Lung (tissue), 12 donors: ENCODE data around the gene FOXJ2. TPM values are rescaled to one million over a fixed set of nuclear protein-coding genes. Genes with fewer than 3 reads are reported as not detected.

Source experiments
- ATAC-seq: fragments of 200-7000 bp; cut with Tn5 transposase; one replicate; pipeline ENCODE4 v1.9.1; 2020; ENCODE audit warnings: moderate number of reproducible peaks; ENCODE audit not compliant: insufficient read depth, low FRiP score
- DNase-seq, 3 donors: peaks; one replicate each; pipeline ENCODE4 v3.0.0-alpha.2; 2013 to 2017
- H3K27ac ChIP-seq, 2 donors: one replicate each; pipeline ENCODE4 v1.5.1; 2013; ENCODE audit warnings: mild to moderate bottlenecking in 2 of 2, moderate library complexity in 2 of 2, control low read depth in 1 of 2, inconsistent platforms in 1 of 2, low read depth in 1 of 2, low read length in 1 of 2
- H3K27me3 ChIP-seq, 3 donors: one replicate each; pipeline ENCODE4 v1.5.1; 2013; ENCODE audit warnings: low read length in 2 of 3; ENCODE audit not compliant: control insufficient read depth in 3 of 3, insufficient read depth in 3 of 3
- H3K36me3 ChIP-seq, 4 donors: one replicate each; pipeline ENCODE4 v1.5.1; 2013; ENCODE audit warnings: low read length in 4 of 4, mild to moderate bottlenecking in 1 of 4, moderate library complexity in 1 of 4; ENCODE audit not compliant: control insufficient read depth in 4 of 4, insufficient read depth in 4 of 4
- H3K4me1 ChIP-seq, 5 donors: one replicate each; pipeline ENCODE4 v1.5.1; 2013; ENCODE audit warnings: low read length in 5 of 5, mild to moderate bottlenecking in 2 of 5, moderate library complexity in 1 of 5; ENCODE audit not compliant: control insufficient read depth in 5 of 5, insufficient read depth in 5 of 5
- H3K4me3 ChIP-seq: one replicate; pipeline ENCODE4 v1.5.1; 2013; ENCODE audit warnings: mild to moderate bottlenecking, control low read depth, moderate library complexity
- H3K9ac ChIP-seq, 2 donors: one replicate each; pipeline ENCODE4 v1.5.1; 2013; ENCODE audit warnings: low read length in 2 of 2, control low read depth in 1 of 2; ENCODE audit not compliant: insufficient read depth in 1 of 2
- H3K9me3 ChIP-seq, 4 donors: one replicate each; pipeline ENCODE4 v1.5.1; 2013; ENCODE audit warnings: low read length in 3 of 4, mild to moderate bottlenecking in 1 of 4, moderate library complexity in 1 of 4; ENCODE audit not compliant: control insufficient read depth in 4 of 4, insufficient read depth in 3 of 4
- WGBS, 2 donors: extraction: QIAGEN DNeasy Blood & Tissue Kit; methylation state at CpG; one replicate each; pipeline ENCODE4 v1.1.7; 2013; 5-methylcytosine and 5-hydroxymethylcytosine counted together
- polyA plus RNA-seq, 2 donors: library from polyadenylated mRNA; stranded (reverse); fragments of 200-250 nt; gene quantifications; one replicate each; pipeline ENCODE4 v1.2.1, GENCODE V29; 2013
- total RNA-seq, 2 donors: library from RNA; depleted of rRNA in 1 of 2; stranded (reverse); fragments of >200 nt in 1 of 2; gene quantifications; one replicate each; pipeline ENCODE4 v1.2.1, GENCODE V29; 2014 to 2021
- TF ChIP-seq, protein P1 (sequence below): IDR thresholded peaks from 2 replicates; pipeline ENCODE4 v1.5.1; 2012; ENCODE audit warnings: mild to moderate bottlenecking; ENCODE audit errors: control extremely low read depth, extremely low read depth
- donor health status: control.
- donor health status: control.
- donor health status: Bipolar disorder and iron deficiency.
- donor health status: healthy.
- donor health status: DM: yes; HTN: yes; CAD: no.

The FOXJ2 gene
- total and polyA plus RNA-seq, 4 donors = 8.3 to 16.7 (median 11.8) TPM

DNA sequence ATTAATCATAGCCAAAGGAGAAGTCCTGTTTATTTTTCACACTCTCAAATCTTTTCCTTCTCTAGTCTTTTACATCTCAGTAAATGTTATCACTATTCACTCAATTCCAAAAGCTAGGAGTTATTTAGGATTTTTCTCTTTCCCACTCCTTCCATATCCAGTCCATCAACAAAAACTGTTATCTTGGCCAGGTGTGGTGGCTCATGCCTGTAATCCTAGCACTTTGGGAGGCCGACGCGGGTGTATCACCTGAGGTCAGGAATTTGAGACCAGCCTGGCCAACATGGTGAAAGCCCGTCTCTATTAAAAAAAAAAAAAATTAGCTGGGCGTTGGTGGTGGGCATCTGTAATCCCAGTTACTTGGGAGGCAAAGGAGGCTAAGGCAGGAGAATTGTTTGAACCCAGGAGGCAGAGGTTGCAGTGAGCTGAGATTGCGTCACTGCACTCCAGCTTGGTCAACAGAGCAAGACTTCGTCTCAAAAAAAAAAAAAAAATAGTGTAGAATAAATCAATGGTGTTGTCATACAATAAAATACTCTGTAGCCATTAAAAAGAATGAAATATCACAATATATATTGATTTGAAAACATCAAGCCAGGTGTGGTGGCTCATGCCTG is 46.6 kb upstream of the FOXJ2 start:
- Histone ChIP-seq H3K4me3 (no peak overlapping the region), H3K9ac (no peak overlapping the region), H3K27ac (no peak overlapping the region), H3K9me3 (no peaks in the 10 kb centered on the region), H3K36me3 (no peaks in the 10 kb centered on the region), H3K27me3 (no peaks in the 10 kb centered on the region), H3K4me1 (peaks cover 0 to 6% (median 0%) of the 10 kb centered on the region in 5 donors)
- TF ChIP-seq, protein P1, sequence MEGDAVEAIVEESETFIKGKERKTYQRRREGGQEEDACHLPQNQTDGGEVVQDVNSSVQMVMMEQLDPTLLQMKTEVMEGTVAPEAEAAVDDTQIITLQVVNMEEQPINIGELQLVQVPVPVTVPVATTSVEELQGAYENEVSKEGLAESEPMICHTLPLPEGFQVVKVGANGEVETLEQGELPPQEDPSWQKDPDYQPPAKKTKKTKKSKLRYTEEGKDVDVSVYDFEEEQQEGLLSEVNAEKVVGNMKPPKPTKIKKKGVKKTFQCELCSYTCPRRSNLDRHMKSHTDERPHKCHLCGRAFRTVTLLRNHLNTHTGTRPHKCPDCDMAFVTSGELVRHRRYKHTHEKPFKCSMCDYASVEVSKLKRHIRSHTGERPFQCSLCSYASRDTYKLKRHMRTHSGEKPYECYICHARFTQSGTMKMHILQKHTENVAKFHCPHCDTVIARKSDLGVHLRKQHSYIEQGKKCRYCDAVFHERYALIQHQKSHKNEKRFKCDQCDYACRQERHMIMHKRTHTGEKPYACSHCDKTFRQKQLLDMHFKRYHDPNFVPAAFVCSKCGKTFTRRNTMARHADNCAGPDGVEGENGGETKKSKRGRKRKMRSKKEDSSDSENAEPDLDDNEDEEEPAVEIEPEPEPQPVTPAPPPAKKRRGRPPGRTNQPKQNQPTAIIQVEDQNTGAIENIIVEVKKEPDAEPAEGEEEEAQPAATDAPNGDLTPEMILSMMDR = no peak
- WGBS, 2 donors = 90 to 92% methylated on average over 7 of the region's 7 CpGs
- ATAC-seq = no peak
- DNase-seq = no peak

DNA sequence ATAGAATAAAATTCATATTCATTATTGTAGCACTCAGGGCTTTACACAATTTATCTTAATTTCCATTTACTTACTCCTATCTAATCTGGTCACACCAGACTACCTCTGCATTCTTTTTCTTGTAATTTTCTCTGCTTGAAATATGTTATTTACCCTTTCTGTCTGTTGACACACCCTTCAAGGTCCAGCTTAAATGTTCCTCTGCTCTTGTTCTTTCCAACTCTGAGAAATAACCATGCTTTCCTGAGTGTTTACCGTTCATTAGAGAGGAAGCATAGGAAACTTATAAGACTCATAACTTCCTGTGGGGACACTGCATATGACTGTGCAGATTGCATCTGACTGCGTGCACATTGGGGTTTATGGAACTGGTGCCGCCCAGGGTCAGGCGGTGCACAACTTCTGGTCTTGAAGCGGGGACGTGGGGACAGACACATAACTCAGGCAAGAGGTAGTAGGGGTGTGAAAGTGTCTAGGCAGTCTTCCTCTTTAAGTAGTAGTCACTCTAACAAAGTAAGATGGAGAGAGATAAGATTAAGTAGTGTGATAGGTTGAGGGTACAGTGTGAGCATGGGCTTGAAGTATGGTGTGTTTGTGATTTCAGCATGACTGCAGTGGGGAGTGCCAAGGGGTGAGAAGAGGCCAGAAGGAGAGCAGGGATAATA is 42.6 kb upstream of the FOXJ2 start:
- no peaks in the 10 kb centered on the region for H3K9me3 ChIP-seq
- peak overlapping the region in 1 of 2 donors; percentile 52 for H3K27ac ChIP-seq
- peak; percentile 90 for ATAC-seq
- H3K9ac ChIP-seq = no peak overlapping the region
- no peaks in the 10 kb centered on the region for H3K36me3 ChIP-seq
- WGBS, 2 donors = 7 to 13% methylated on average over 6 of the region's 6 CpGs
- no peak overlapping the region for H3K4me3 ChIP-seq
- peak in 2 of 3 donors; percentile 30 to 44 for DNase-seq
- H3K4me1 ChIP-seq = peaks cover 0 to 6% (median 3%) of the 10 kb centered on the region in 5 donors
- H3K27me3 ChIP-seq = no peaks in the 10 kb centered on the region
- TF ChIP-seq, protein P1 = no peak

DNA sequence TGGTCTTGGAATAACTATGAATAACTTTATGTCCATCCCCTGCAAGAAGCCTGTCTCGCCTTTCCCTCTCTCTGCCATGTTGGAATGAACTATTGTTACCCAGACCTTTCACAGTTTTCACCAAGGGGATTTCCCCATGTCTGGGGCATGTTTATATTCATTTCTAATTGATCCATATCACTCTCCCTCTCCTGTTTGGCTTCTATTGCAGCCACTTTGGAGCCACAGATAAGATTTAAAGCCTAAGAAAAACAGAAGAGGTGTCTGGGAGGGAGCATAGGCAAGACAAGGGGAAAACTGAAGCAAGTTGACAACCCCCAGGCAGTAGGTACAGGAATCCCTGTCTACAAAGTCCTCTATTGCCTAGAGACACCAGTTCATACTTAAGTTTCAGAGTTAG is 41.0 kb upstream of the FOXJ2 start:
- WGBS, 2 donors = 74 to 85% methylated on average over 1 of the region's 1 CpG
- ATAC-seq (no peak), DNase-seq (no peak)
- no peak overlapping the region for H3K4me3 ChIP-seq
- no peaks in the 10 kb centered on the region for H3K36me3 ChIP-seq
- H3K9me3 ChIP-seq = no peaks in the 10 kb centered on the region
- no peak overlapping the region for H3K27ac ChIP-seq
- no peaks in the 10 kb centered on the region for H3K27me3 ChIP-seq
- TF ChIP-seq, protein P1 = no peak
- H3K9ac ChIP-seq = no peak overlapping the region
- H3K4me1 ChIP-seq = peaks cover 0 to 6% (median 3%) of the 10 kb centered on the region in 5 donors
